ENCODE measurements around the gene MAD1L1.

Gene MAD1L1

DNA sequence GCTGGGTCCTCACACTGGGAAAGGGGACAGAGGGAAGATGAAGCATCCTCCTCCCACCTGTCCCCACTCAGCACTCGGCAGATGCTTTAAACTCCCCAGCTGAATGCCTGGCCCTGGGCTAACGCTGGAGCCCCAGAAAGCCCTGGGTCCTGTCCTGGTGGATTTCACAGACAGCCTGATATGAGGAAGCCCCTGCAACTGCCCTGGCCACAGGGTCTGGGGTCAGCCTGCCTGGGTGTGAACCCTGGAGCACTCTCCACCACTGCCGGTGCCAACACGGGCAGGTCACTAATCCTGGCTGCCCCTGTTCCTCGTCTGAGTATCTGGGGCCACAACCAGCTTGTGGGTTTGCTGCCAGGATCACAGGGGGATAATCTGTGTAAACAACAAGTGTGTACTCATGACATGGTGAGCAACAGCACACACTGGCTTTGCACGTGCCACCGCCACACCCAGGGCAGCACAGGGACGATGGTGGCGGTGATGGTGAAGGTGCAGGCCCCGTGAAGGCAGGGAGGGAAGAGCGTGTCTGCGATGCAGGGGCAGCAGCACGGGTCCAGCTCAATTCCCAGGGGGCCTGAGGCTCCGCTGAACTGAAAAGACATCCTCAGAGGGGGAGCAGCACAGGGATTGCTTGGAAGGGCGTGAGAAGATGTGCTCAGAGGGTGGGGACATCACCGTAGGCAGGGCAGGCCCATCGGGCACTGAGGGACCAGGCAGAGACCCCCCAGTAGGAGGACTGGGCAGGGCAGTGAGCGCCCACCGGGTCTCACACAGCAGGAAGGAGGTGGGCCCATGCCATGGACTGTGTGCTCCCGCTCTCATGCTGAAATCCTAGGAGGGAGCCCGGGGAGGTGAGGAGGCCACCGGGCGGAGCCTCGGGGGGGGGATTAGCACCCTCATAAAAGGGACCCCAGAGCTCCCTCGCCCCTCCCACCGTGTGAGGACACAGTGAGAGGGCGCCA, 238.7 kb downstream of the MAD1L1 start:
- no peak overlapping the region for H3K4me3 ChIP-seq (ENCODE audit: low read depth, low read length)
- TF ChIP-seq, protein P1, sequence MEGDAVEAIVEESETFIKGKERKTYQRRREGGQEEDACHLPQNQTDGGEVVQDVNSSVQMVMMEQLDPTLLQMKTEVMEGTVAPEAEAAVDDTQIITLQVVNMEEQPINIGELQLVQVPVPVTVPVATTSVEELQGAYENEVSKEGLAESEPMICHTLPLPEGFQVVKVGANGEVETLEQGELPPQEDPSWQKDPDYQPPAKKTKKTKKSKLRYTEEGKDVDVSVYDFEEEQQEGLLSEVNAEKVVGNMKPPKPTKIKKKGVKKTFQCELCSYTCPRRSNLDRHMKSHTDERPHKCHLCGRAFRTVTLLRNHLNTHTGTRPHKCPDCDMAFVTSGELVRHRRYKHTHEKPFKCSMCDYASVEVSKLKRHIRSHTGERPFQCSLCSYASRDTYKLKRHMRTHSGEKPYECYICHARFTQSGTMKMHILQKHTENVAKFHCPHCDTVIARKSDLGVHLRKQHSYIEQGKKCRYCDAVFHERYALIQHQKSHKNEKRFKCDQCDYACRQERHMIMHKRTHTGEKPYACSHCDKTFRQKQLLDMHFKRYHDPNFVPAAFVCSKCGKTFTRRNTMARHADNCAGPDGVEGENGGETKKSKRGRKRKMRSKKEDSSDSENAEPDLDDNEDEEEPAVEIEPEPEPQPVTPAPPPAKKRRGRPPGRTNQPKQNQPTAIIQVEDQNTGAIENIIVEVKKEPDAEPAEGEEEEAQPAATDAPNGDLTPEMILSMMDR (IDR thresholded peaks at IDR 0.05; ENCODE audit: borderline replicate concordance, insufficient read depth, low read depth, low read length), result no peak

GRCh38 chr7:1993031-1993695, 239.6 kb downstream of the MAD1L1 start:
- no peak overlapping the region for H3K4me3 ChIP-seq (ENCODE audit: low read depth, low read length)
- TF ChIP-seq, protein P1 (IDR thresholded peaks at IDR 0.05; ENCODE audit: borderline replicate concordance, insufficient read depth, low read depth, low read length), result no peak

DNA sequence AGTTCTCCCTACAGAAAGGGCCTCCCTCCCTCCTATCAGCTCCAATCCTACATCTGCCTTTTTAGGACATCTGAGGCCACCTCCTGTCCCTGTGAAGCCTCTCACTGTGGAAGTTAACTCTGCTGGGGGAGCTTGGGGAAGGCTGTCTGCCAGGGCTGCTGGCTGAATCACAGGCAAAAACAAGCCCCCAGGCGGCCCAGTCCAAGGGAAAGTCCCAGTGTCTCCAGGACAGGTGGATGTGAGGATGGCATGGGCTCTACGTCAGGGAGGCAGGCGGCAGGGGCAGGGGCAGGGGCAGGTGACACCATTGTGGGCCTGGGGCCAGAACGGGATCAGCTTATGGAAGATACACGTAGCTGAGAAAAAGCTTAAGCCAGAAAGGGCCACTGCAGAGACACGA, 240.2 kb downstream of the MAD1L1 start:
- no peak overlapping the region for H3K4me3 ChIP-seq (ENCODE audit: low read depth, low read length)
- TF ChIP-seq, protein P1 (IDR thresholded peaks at IDR 0.05; ENCODE audit: borderline replicate concordance, insufficient read depth, low read depth, low read length), result no peak

DNA sequence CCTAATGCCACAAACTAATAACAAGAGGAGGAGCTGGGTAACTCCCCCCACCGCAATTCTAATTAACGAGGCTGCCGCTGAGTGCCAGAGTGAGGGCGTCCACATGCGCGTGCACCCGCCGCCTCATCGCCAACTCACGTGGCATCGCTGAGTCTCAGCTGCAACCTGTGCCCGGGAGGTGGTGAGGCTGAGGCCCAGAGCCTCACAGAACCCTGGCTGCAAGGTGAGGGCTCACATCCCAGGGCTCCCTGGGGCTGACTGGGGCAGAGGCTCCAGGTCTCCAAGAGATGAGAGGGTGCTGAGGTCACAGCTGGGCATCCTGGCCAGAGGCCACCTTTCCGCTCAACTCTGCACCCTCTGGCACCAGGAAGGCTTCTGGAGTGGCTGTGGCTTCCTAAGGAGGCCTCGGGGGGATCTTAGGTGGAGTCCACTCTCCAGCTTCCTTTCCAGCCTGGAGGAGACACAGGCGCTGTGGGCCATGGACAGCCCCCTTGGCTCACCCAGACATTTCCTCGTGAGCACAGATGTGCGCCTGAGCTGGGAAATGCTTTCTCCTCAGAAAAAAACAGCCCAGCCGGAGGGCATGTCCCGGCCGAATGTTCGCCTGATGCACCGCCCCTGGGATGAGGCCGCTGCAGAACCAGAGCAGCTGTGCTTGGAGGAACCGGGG, 242.6 kb downstream of the MAD1L1 start:
- TF ChIP-seq, protein P1 (IDR thresholded peaks at IDR 0.05; ENCODE audit: borderline replicate concordance, insufficient read depth, low read depth, low read length), result no peak
- H3K4me3 ChIP-seq (ENCODE audit: low read depth, low read length), result no peak overlapping the region

DNA sequence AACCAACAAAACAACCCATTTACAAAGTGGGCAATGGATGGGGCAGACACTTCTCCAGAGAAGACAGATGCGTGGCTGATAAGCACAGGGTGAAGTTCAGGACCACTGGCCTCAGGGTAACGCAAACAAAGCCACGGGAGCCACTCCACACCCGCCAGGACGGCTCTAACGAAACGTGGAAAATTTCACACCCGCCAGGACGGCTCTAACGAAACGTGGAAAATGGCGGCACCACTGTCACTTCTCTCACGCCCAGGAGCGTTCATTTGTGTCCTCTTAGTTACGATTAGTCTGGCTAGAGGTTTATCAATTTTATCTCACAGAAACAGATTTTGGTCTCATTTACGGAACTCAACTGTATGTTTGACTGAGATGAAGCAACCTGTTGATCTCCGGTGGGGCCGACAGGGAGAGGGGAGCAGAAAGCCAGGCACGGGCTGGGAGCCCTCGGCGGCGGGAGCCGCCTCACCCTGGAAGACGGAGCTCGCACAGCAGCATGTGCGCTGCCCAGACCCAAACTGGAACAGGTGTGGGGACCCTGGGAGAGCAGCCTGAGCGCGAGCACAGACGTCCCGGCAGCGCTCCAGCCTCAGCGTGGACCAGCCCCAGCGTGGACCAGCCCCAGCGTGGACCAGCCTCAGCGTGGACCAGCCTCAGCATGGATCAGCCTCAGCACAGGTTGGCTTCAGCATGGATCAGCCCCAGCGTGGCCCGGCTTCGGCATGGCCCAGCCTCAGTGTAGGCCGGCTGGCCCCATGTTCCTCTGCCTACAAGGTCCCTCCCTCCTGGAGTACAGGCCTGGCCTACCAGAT, 243.5 kb downstream of the MAD1L1 start:
- no peak overlapping the region for H3K4me3 ChIP-seq (ENCODE audit: low read depth, low read length)
- TF ChIP-seq, protein P1 (IDR thresholded peaks at IDR 0.05; ENCODE audit: borderline replicate concordance, insufficient read depth, low read depth, low read length), result no peak

GRCh38 chr7:1988533-1988930, 244.2 kb downstream of the MAD1L1 start:
- no peak overlapping the region for H3K4me3 ChIP-seq (ENCODE audit: low read depth, low read length)
- TF ChIP-seq, protein P1 (IDR thresholded peaks at IDR 0.05; ENCODE audit: borderline replicate concordance, insufficient read depth, low read depth, low read length), result no peak
